HepG2 (cell line): Measurements from ENCODE around the gene HSD17B11. TPM values are rescaled to one million over a fixed set of nuclear protein-coding genes. Genes with fewer than 3 reads are reported as not detected.

Source experiments
- AHR ChIP-seq: IDR thresholded peaks from 2 replicates; pipeline ENCODE4 v1.6.1; 2018; ENCODE audit warnings: missing genetic modification reagents, missing compliant biosample characterization
- E2F2 ChIP-seq: sonication (generic); formaldehyde crosslinking; IDR thresholded peaks from 2 replicates; pipeline ENCODE4 v1.4.0; 2020; ENCODE audit warnings: missing genetic modification reagents, borderline replicate concordance
- HNRNPLL ChIP-seq: fragments of 200-400 bp; formaldehyde crosslinking; IDR thresholded peaks from 2 replicates; pipeline ENCODE4 v1.6.1; 2017; ENCODE audit warnings: mild to moderate bottlenecking, low read depth, low read length; ENCODE audit not compliant: poor library complexity, severe bottlenecking
- JARID2 ChIP-seq: sonication (generic); formaldehyde crosslinking; IDR thresholded peaks from 2 replicates; pipeline ENCODE4 v1.8.1; 2023; ENCODE audit warnings: missing genetic modification reagents, inconsistent platforms; ENCODE audit not compliant: insufficient replicate concordance
- KDM5A ChIP-seq: fragments of 200-600 bp; sonication (generic); IDR thresholded peaks from 2 replicates; pipeline ENCODE4 v1.7.0; 2018; ENCODE audit warnings: antibody characterized with exemption, mild to moderate bottlenecking, low read length, borderline replicate concordance
- MXD1 ChIP-seq: sonication (generic); formaldehyde crosslinking; IDR thresholded peaks from 2 replicates; pipeline ENCODE4 v1.4.0; 2020; ENCODE audit warnings: mild to moderate bottlenecking, missing genetic modification reagents
- NAIF1 ChIP-seq: sonication (generic); formaldehyde crosslinking; IDR thresholded peaks from 2 replicates; pipeline ENCODE4 v1.5.0; 2020; ENCODE audit warnings: mild to moderate bottlenecking, missing genetic modification reagents, borderline replicate concordance
- NFIC ChIP-seq: IDR thresholded peaks from 2 replicates; pipeline ENCODE4 v1.6.1; 2012; ENCODE audit warnings: mild to moderate bottlenecking, low read length, inconsistent platforms
- POLR2AphosphoS2 ChIP-seq: IDR thresholded peaks from 2 replicates; pipeline ENCODE4 v1.6.1; 2011; ENCODE audit warnings: low read depth, low read length, improper control_type of control experiment
- PPARG ChIP-seq: conservative IDR thresholded peaks from 2 replicates; pipeline ENCODE4 v1.6.1; 2016; ENCODE audit warnings: missing biosample characterization, missing genetic modification reagents
- RCOR2 ChIP-seq: IDR thresholded peaks from 2 replicates; pipeline ENCODE4 v1.6.1; 2016; ENCODE audit warnings: missing biosample characterization, missing genetic modification reagents
- SP4 ChIP-seq: sonication (generic); formaldehyde crosslinking; IDR thresholded peaks from 2 replicates; pipeline ENCODE4 v1.8.1; 2023; ENCODE audit warnings: mild to moderate bottlenecking, missing genetic modification reagents
- TCF7L2 ChIP-seq: IDR thresholded peaks from 2 replicates; pipeline ENCODE4 v1.6.1; 2011; ENCODE audit warnings: mild to moderate bottlenecking, low read depth, low read length, moderate library complexity
- ZBTB39 ChIP-seq: sonication (generic); formaldehyde crosslinking; IDR thresholded peaks from 2 replicates; pipeline ENCODE4 v1.5.0; 2020; ENCODE audit warnings: missing genetic modification reagents
- ZFP90 ChIP-seq: sonication (generic); formaldehyde crosslinking; IDR thresholded peaks from 2 replicates; pipeline ENCODE4 v1.8.0; 2022; ENCODE audit warnings: missing genetic modification reagents, mild to moderate bottlenecking, inconsistent platforms, borderline replicate concordance
- ZFP91 ChIP-seq: sonication (generic); formaldehyde crosslinking; IDR thresholded peaks from 2 replicates; pipeline ENCODE4 v1.9.0; 2022; ENCODE audit warnings: missing genetic modification reagents, mild to moderate bottlenecking, borderline replicate concordance
- ZGPAT ChIP-seq: IDR thresholded peaks from 2 replicates; pipeline ENCODE4 v1.6.1; 2016; ENCODE audit warnings: mild to moderate bottlenecking
- ZNF354B ChIP-seq: sonication (generic); formaldehyde crosslinking; IDR thresholded peaks from 2 replicates; pipeline ENCODE4 v1.8.0; 2022; ENCODE audit warnings: mild to moderate bottlenecking, missing genetic modification reagents
- ZNF558 ChIP-seq: sonication (generic); formaldehyde crosslinking; IDR thresholded peaks from 2 replicates; pipeline ENCODE4 v1.9.0; 2022; ENCODE audit warnings: mild to moderate bottlenecking, missing genetic modification reagents, borderline replicate concordance
- ZNF619 ChIP-seq: sonication (generic); formaldehyde crosslinking; IDR thresholded peaks from 2 replicates; pipeline ENCODE4 v1.4.0; 2020; ENCODE audit warnings: mild to moderate bottlenecking, missing genetic modification reagents
- ZNF678 ChIP-seq: sonication (generic); formaldehyde crosslinking; IDR thresholded peaks from 2 replicates; pipeline ENCODE4 v1.4.0; 2020; ENCODE audit warnings: mild to moderate bottlenecking, missing genetic modification reagents
- ZSCAN21 ChIP-seq: sonication (generic); formaldehyde crosslinking; IDR thresholded peaks from 2 replicates; pipeline ENCODE4 v1.8.0; 2022; ENCODE audit warnings: mild to moderate bottlenecking, missing genetic modification reagents, moderate library complexity, borderline replicate concordance
- ZSCAN9 ChIP-seq: IDR thresholded peaks from 2 replicates; pipeline ENCODE4 v1.6.1; 2016; ENCODE audit warnings: borderline replicate concordance
- polyA plus RNA-seq, 8 experiments: library from polyadenylated mRNA; depleted of rRNA in 3 of 8; stranded (reverse) in 7 of 8; unstranded in 1 of 8; fragments of >200 nt; fragmentation: Illumina TruSeq in 4 of 8; extraction: Trizol in 4 of 8; gene quantifications; 2 replicates each; pipeline versions ENCODE4 v1.2.1 to v1.2.3, GENCODE V29; 2011 to 2016; ENCODE audit warnings: low read depth in 4 of 8, missing spikeins in 1 of 8, mixed read lengths in 1 of 8; ENCODE audit not compliant: insufficient read depth in 1 of 8
- total RNA-seq, 5 experiments: library from RNA; depleted of rRNA; stranded (reverse); fragments of >200 nt; fragmentation: Illumina TruSeq; extraction: Trizol; gene quantifications; 2 replicates each; pipeline ENCODE4 v1.2.3, GENCODE V29; 2016; ENCODE audit warnings: low read depth in 1 of 5

The HSD17B11 gene
- total and polyA plus RNA-seq, 2 of the 13 experiments (the other 11 are each of a cell fraction or from before 2014, with no cell fraction given), result 121 to 158 TPM

GRCh38 chr4:87390891-87391575 is at the start of gene HSD17B11 (continued):
- TF ChIP-seq ZNF354B (CRISPR knock-in tag), result no peak
- 0 out of 2 replicates have a peak, but pooled peaks have one; percentile 57 for TF ChIP-seq PPARG (CRISPR knock-in tag)
- TF ChIP-seq ZNF558, result no peak
- no peak for TF ChIP-seq E2F2 (CRISPR knock-in tag)
- no peak for TF ChIP-seq ZNF619 (CRISPR knock-in tag)
- TF ChIP-seq ZGPAT (CRISPR knock-in tag), result peak; percentile 94
- peak; percentile 82 for TF ChIP-seq ZFP91
- TF ChIP-seq POLR2AphosphoS2, result no peak
- peak; percentile 91 for TF ChIP-seq ZSCAN21 (CRISPR knock-in tag)
- peak; percentile 96 for TF ChIP-seq HNRNPLL
- no peak; the same call in 1 of the 2 replicates for TF ChIP-seq KDM5A
- TF ChIP-seq ZNF678, result no peak
- peak; percentile 44; the same call in 1 of the 2 replicates for TF ChIP-seq SP4 (CRISPR knock-in tag)
- TF ChIP-seq TCF7L2, result no peak
- TF ChIP-seq NAIF1 (CRISPR knock-in tag), result peak; percentile 89
- peak; percentile 90; the same call in 1 of the 2 replicates for TF ChIP-seq ZSCAN9 (CRISPR knock-in tag)
- no peak for TF ChIP-seq AHR (CRISPR knock-in tag)
- TF ChIP-seq RCOR2, result peak; percentile 70; the same call in 1 of the 2 replicates
- 0 out of 2 replicates have a peak, but pooled peaks have one; percentile 34 for TF ChIP-seq ZFP90 (CRISPR knock-in tag)
- 0 out of 2 replicates have a peak, but pooled peaks have one; percentile 37 for TF ChIP-seq MXD1 (CRISPR knock-in tag)
- no peak for TF ChIP-seq JARID2 (CRISPR knock-in tag)
- TF ChIP-seq ZBTB39, result peak; percentile 96
- TF ChIP-seq NFIC, result peak; percentile 59; the same call in 1 of the 2 replicates
